Measurements from ENCODE around the gene GRIA3. TPM values are rescaled to one million over a fixed set of nuclear protein-coding genes. Genes with fewer than 3 reads are reported as not detected.

The GRIA3 gene
- total RNA-seq, 1 donor from 2014 or later: 0.26 TPM

DNA sequence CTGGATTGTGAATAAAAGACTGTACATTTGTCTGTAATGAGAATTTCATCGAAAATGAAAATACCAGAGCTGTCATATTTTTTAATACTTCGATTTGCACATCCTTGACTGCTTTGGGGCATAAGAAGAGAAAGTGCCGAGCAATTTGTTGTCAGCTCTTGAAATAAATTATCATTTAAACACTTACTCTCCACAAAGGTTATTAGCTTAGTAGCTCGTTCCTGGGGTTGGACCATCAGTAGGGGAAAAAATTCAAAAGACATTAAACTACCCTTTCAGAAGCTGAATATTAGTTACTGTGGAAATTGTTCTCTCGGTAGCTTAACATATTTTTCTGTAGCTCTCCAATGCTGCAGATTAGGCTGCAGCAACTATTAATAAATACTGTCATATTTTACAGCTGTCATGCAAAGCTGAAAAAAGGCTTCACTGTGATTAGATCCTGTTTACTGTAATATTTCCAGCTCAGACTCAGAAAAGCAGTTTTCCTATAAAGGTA is 76.9 kb downstream of the GRIA3 start:
- H3K4me3 ChIP-seq (ENCODE audit: low read depth, low read length): no peak overlapping the region
- no peaks in the 10 kb centered on the region for H3K36me3 ChIP-seq (ENCODE audit: control insufficient read depth, insufficient read depth, low read length)
- TF ChIP-seq, protein P1, sequence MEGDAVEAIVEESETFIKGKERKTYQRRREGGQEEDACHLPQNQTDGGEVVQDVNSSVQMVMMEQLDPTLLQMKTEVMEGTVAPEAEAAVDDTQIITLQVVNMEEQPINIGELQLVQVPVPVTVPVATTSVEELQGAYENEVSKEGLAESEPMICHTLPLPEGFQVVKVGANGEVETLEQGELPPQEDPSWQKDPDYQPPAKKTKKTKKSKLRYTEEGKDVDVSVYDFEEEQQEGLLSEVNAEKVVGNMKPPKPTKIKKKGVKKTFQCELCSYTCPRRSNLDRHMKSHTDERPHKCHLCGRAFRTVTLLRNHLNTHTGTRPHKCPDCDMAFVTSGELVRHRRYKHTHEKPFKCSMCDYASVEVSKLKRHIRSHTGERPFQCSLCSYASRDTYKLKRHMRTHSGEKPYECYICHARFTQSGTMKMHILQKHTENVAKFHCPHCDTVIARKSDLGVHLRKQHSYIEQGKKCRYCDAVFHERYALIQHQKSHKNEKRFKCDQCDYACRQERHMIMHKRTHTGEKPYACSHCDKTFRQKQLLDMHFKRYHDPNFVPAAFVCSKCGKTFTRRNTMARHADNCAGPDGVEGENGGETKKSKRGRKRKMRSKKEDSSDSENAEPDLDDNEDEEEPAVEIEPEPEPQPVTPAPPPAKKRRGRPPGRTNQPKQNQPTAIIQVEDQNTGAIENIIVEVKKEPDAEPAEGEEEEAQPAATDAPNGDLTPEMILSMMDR (IDR thresholded peaks at IDR 0.05; ENCODE audit: insufficient read depth, low read length, severe bottlenecking): no peak
- FAIRE-seq (no peak), DNase-seq (ENCODE audit: low read depth) (no peak)
- H3K27me3 ChIP-seq (ENCODE audit: control insufficient read depth, insufficient read depth, low read length): no peaks in the 10 kb centered on the region

DNA sequence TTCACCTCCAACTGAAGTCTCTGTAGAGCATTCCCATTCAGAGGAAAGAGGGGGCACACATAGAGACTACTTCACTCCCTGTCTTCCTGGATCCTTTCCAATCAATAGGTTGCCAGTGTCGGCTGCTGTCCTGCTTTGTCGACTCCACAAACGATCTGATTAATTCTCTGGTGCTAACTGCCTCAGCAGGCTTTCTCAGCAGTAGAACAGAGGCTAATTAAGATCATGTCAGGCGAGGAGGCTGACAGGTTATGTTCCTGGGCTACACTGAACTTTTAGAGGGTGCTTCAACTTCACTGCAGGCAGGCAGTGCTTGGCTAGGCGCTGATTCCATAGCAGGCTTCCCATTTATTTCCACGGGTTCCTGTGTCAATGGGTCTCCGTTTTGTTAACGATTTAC is 79.2 kb downstream of the GRIA3 start:
- Histone ChIP-seq H3K36me3 (ENCODE audit: control insufficient read depth, insufficient read depth, low read length) (no peaks in the 10 kb centered on the region), H3K27me3 (ENCODE audit: control insufficient read depth, insufficient read depth, low read length) (no peaks in the 10 kb centered on the region), H3K4me3 (ENCODE audit: low read depth, low read length) (no peak overlapping the region)
- no peak for DNase-seq (ENCODE audit: low read depth)
- FAIRE-seq: no peak
- TF ChIP-seq, protein P1 (IDR thresholded peaks at IDR 0.05; ENCODE audit: insufficient read depth, low read length, severe bottlenecking): no peak

DNA sequence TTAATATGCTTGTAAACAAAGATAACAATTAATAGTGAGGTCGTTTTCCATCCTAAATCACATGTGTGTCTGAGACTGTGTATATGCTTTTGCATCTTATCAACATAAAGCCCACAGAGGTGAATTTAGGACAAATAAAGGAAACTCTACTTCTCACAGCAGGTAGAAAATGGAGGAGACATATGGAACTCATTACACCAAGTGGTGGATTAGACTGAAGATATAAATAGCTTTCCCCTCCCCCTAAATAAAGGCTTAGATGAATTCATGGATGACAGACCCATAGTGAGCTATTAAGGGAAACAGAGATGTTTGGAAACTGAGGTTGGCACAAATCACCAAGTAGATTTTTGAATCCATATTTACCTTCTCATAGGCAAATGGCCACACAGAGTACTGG is 79.7 kb downstream of the GRIA3 start:
- no peaks in the 10 kb centered on the region for H3K27me3 ChIP-seq (ENCODE audit: control insufficient read depth, insufficient read depth, low read length)
- FAIRE-seq (no peak), DNase-seq (ENCODE audit: low read depth) (no peak)
- TF ChIP-seq, protein P1 (IDR thresholded peaks at IDR 0.05; ENCODE audit: insufficient read depth, low read length, severe bottlenecking): no peak
- H3K36me3 ChIP-seq (ENCODE audit: control insufficient read depth, insufficient read depth, low read length): no peaks in the 10 kb centered on the region
- no peak overlapping the region for H3K4me3 ChIP-seq (ENCODE audit: low read depth, low read length)

DNA sequence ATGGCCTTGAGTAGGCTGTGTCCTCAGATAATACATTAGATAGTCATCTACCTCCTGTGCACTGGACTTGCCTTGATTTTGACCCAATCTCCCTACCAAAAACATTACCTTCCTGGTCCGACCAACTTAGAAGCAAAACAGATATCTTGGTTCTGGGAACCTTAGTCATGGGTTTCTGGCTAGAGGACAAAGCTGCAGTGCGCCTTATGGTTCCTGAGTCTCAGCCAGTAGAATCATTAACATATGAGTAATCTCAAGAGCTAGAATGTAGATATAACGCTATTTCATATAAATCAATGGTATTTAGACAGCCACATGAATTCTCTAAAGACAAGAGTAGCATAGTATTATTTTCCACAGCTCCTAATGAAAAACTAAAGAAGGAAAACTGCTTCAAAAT is 83.1 kb downstream of the GRIA3 start:
- TF ChIP-seq, protein P1 (IDR thresholded peaks at IDR 0.05; ENCODE audit: insufficient read depth, low read length, severe bottlenecking): no peak
- DNase-seq (ENCODE audit: low read depth) (no peak), FAIRE-seq (no peak)
- Histone ChIP-seq H3K4me3 (ENCODE audit: low read depth, low read length) (no peak overlapping the region), H3K36me3 (ENCODE audit: control insufficient read depth, insufficient read depth, low read length) (no peaks in the 10 kb centered on the region), H3K27me3 (ENCODE audit: control insufficient read depth, insufficient read depth, low read length) (no peaks in the 10 kb centered on the region)

DNA sequence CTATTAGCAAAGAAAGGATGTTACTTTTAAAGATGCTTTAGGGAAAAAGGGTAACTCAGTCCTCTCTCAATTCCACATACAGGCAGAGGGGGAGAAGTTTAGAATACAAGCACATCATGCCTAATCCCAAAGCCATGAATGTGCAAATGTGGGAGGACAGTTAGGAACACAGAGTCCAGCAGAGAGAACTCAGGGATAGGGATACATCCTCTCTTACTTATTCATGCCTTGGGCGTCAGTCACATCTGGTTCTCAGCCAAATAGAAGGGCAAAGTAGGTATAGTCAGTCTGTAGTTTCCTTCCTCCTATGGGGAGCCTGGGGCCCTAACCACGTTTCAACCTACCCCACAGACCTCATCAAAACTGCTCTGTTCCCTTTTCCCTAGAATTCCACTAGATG is 87.8 kb downstream of the GRIA3 start:
- no peak for FAIRE-seq
- TF ChIP-seq, protein P1 (IDR thresholded peaks at IDR 0.05; ENCODE audit: insufficient read depth, low read length, severe bottlenecking): no peak

DNA sequence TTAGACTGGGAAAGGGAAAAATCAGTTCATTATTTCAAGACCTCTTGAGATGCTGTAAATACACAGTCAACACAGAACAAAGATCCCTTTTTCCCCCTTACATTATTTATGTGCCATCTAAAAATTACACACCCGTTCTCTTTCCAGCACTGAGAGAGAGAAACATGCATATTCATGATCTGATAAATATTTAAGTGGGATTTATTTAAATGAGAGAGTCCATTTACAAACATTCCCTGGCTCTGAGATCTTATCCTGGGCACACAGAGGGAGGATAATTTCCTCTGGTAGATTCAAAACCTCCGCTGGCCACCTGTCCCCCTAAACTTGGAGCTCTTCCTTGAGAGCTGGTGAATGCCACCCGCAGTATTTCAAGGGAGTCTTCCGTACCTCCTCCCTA is 88.6 kb downstream of the GRIA3 start:
- DNase-seq (ENCODE audit: low read depth) (no peak), FAIRE-seq (no peak)
- Histone ChIP-seq H3K27me3 (ENCODE audit: control insufficient read depth, insufficient read depth, low read length) (no peaks in the 10 kb centered on the region), H3K4me3 (ENCODE audit: low read depth, low read length) (no peak overlapping the region), H3K36me3 (ENCODE audit: control insufficient read depth, insufficient read depth, low read length) (no peaks in the 10 kb centered on the region)
- TF ChIP-seq, protein P1 (IDR thresholded peaks at IDR 0.05; ENCODE audit: insufficient read depth, low read length, severe bottlenecking): no peak

More for the DNA sequence above, 87.8 kb downstream of the GRIA3 start:
- Histone ChIP-seq H3K36me3 (ENCODE audit: control insufficient read depth, insufficient read depth, low read length) (no peaks in the 10 kb centered on the region), H3K27me3 (ENCODE audit: control insufficient read depth, insufficient read depth, low read length) (no peaks in the 10 kb centered on the region), H3K4me3 (ENCODE audit: low read depth, low read length) (no peak overlapping the region)
- no peak for DNase-seq (ENCODE audit: low read depth)
